IMR-90 (cell line): ENCODE measurements around the gene TEPSIN. TPM values are rescaled to one million over a fixed set of nuclear protein-coding genes. Genes with fewer than 3 reads are reported as not detected.

ENCODE experiments used
- ATAC-seq: fragments of 200-7000 bp; cut with Tn5 transposase; 2 replicates; pipeline ENCODE4 v1.9.1; 2020; ENCODE audit warnings: low read depth, mild to moderate bottlenecking, moderate library complexity
- BruUV-seq: library from RNA; stranded (reverse); fragments of 400-500 nt; replicated peaks from 2 replicates; lab custom pipeline; 2021; lab: Mats Ljungman, UMichigan
- CTCF ChIA-PET: fragments of 300-600 bp; formaldehyde crosslinking; extraction: SDS; loops from one replicate; lab custom pipeline; 2021; ENCODE audit warnings: antibody characterized with exemption; lab: Yijun Ruan, JAX
- POLR2A ChIA-PET: fragments of 300-600 bp; sonication (Branson Sonifier 250); formaldehyde crosslinking; loops from one replicate; lab custom pipeline; 2022; ENCODE audit warnings: antibody characterized with exemption; ENCODE audit not compliant: unreplicated experiment; lab: Charles Lee
- DNase-seq: peaks from one replicate; pipeline ENCODE4 v3.0.0; 2013
- H2AFZ ChIP-seq: replicated peaks from 2 replicates; pipeline ENCODE3; 2013; ENCODE audit warnings: low read length, mild to moderate bottlenecking; ENCODE audit not compliant: poor library complexity
- H2AK5ac ChIP-seq: 2 replicates; pipeline ENCODE4 v1.6.1; 2013; ENCODE audit warnings: low read depth, low read length, inconsistent platforms
- H2AK9ac ChIP-seq: replicated peaks from 2 replicates; pipeline ENCODE3; 2013; ENCODE audit warnings: mild to moderate bottlenecking, low read depth, low read length, moderate library complexity; ENCODE audit not compliant: poor library complexity
- H2BK120ac ChIP-seq: 2 replicates; pipeline ENCODE4 v1.6.1; 2013; ENCODE audit warnings: low read depth, low read length, inconsistent platforms
- H2BK15ac ChIP-seq: 3 replicates; pipeline ENCODE4 v1.6.1; 2013; ENCODE audit warnings: low read depth, low read length, inconsistent platforms
- H2BK20ac ChIP-seq: 2 replicates; pipeline ENCODE4 v1.6.1; 2013; ENCODE audit warnings: low read depth, mild to moderate bottlenecking, inconsistent platforms, low read length, moderate library complexity
- H2BK5ac ChIP-seq: 2 replicates; pipeline ENCODE4 v1.6.1; 2013; ENCODE audit warnings: mild to moderate bottlenecking, low read depth, low read length, inconsistent platforms; ENCODE audit not compliant: poor library complexity, severe bottlenecking
- H3K14ac ChIP-seq: replicated peaks from 2 replicates; pipeline ENCODE4 v1.6.1; 2013; ENCODE audit warnings: low read depth, low read length, inconsistent platforms
- H3K18ac ChIP-seq: 2 replicates; pipeline ENCODE4 v1.6.1; 2013; ENCODE audit warnings: low read depth, low read length, control low read depth
- H3K23ac ChIP-seq: 2 replicates; pipeline ENCODE4 v1.6.1; 2013; ENCODE audit warnings: low read depth, low read length, inconsistent platforms
- H3K27ac ChIP-seq: 2 replicates; pipeline ENCODE4 v1.5.1; 2013; ENCODE audit warnings: mild to moderate bottlenecking, control low read depth, low read length; ENCODE audit not compliant: insufficient read depth
- H3K27me3 ChIP-seq: 2 replicates; pipeline ENCODE4 v1.6.1; 2013; ENCODE audit warnings: low read length; ENCODE audit not compliant: control insufficient read depth, insufficient read depth
- H3K36me3 ChIP-seq: 2 replicates; pipeline ENCODE4 v1.6.1; 2013; ENCODE audit warnings: low read length, mixed read lengths; ENCODE audit not compliant: control insufficient read depth, insufficient read depth
- H3K4ac ChIP-seq: 2 replicates; pipeline ENCODE4 v1.6.1; 2013; ENCODE audit warnings: low read depth, low read length, inconsistent platforms
- H3K4me1 ChIP-seq: 2 replicates; pipeline ENCODE4 v1.6.1; 2013; ENCODE audit warnings: low read length, mixed read lengths; ENCODE audit not compliant: control insufficient read depth, insufficient read depth
- H3K4me2 ChIP-seq: 2 replicates; pipeline ENCODE4 v1.6.1; 2013; ENCODE audit warnings: low read depth, mild to moderate bottlenecking, control low read depth, low read length, moderate library complexity
- H3K4me3 ChIP-seq: 2 replicates; pipeline ENCODE4 v1.5.1; 2013; ENCODE audit warnings: low read depth, mild to moderate bottlenecking, control low read depth, low read length, moderate library complexity; ENCODE audit not compliant: insufficient read depth
- H3K56ac ChIP-seq: 2 replicates; pipeline ENCODE4 v1.6.1; 2013; ENCODE audit warnings: low read length, inconsistent platforms; ENCODE audit not compliant: insufficient read depth; ENCODE audit errors: extremely low read depth
- H3K79me1 ChIP-seq, 2 experiments: 2 replicates each; pipeline ENCODE4 v1.6.1; 2013; ENCODE audit warnings: low read length in 2 of 2, inconsistent platforms in 1 of 2, low read depth in 1 of 2
- H3K9ac ChIP-seq: 2 replicates; pipeline ENCODE4 v1.6.1; 2013; ENCODE audit warnings: low read depth, low read length, control low read depth
- H3K9me1 ChIP-seq: 2 replicates; pipeline ENCODE4 v1.6.1; 2013; ENCODE audit warnings: low read length, inconsistent platforms; ENCODE audit not compliant: insufficient read depth
- H3K9me3 ChIP-seq: 2 replicates; pipeline ENCODE4 v1.6.1; 2013; ENCODE audit warnings: low read length; ENCODE audit not compliant: control insufficient read depth, insufficient read depth
- H4K20me1 ChIP-seq: 2 replicates; pipeline ENCODE4 v1.6.1; 2013; ENCODE audit warnings: low read length, inconsistent platforms; ENCODE audit not compliant: insufficient read depth
- H4K5ac ChIP-seq: 2 replicates; pipeline ENCODE4 v1.6.1; 2013; ENCODE audit warnings: mild to moderate bottlenecking, low read depth, low read length, control low read depth
- H4K8ac ChIP-seq, 2 experiments: 2 replicates each; pipeline ENCODE4 v1.6.1; 2013; ENCODE audit warnings: low read depth in 2 of 2, low read length in 2 of 2, control low read depth in 1 of 2, inconsistent platforms in 1 of 2
- H4K91ac ChIP-seq: 2 replicates; pipeline ENCODE4 v1.6.1; 2013; ENCODE audit warnings: low read depth, low read length, inconsistent platforms; ENCODE audit not compliant: insufficient read depth
- BHLHE40 ChIP-seq: fragments of 150-350 bp; IDR thresholded peaks from 2 replicates; pipeline ENCODE4 v1.6.1; 2016; ENCODE audit warnings: mild to moderate bottlenecking, low read depth, low read length
- CEBPB ChIP-seq: IDR thresholded peaks from 2 replicates; pipeline ENCODE4 v1.6.1; 2012; ENCODE audit warnings: low read depth, low read length, improper control_type of control experiment
- CHD1 ChIP-seq: IDR thresholded peaks from 2 replicates; pipeline ENCODE4 v1.6.1; 2012; ENCODE audit warnings: low read depth, low read length, improper control_type of control experiment
- CTCF ChIP-seq: conservative IDR thresholded peaks from 2 replicates; pipeline ENCODE4 v1.5.1; 2012; ENCODE audit warnings: mild to moderate bottlenecking, low read depth, low read length, improper control_type of control experiment
- ELK1 ChIP-seq: fragments of 150-350 bp; IDR thresholded peaks from 2 replicates; pipeline ENCODE4 v1.6.1; 2016; ENCODE audit warnings: low read depth, mild to moderate bottlenecking, low read length, moderate library complexity, borderline replicate concordance
- FOS ChIP-seq: fragments of 150-350 bp; IDR thresholded peaks from 2 replicates; pipeline ENCODE4 v1.6.1; 2016; ENCODE audit warnings: low read depth, low read length
- MAFK ChIP-seq: IDR thresholded peaks from 2 replicates; pipeline ENCODE4 v1.6.1; 2012; ENCODE audit warnings: low read depth, low read length, improper control_type of control experiment
- MAZ ChIP-seq: IDR thresholded peaks from 2 replicates; pipeline ENCODE4 v1.6.1; 2012; ENCODE audit warnings: low read depth, mild to moderate bottlenecking, low read length, improper control_type of control experiment, moderate library complexity, borderline replicate concordance
- MXI1 ChIP-seq: IDR thresholded peaks from 2 replicates; pipeline ENCODE4 v1.6.1; 2012; ENCODE audit warnings: low read depth, mild to moderate bottlenecking, low read length, moderate library complexity, borderline replicate concordance
- NFE2L2 ChIP-seq: fragments of 150-350 bp; IDR thresholded peaks from 2 replicates; pipeline ENCODE4 v1.6.1; 2016; ENCODE audit warnings: low read depth, mild to moderate bottlenecking, low read length
- POLR2A ChIP-seq: IDR thresholded peaks from 2 replicates; pipeline ENCODE4 v1.6.1; 2012; ENCODE audit warnings: mild to moderate bottlenecking, low read depth, low read length
- RAD21 ChIP-seq: IDR thresholded peaks from 2 replicates; pipeline ENCODE4 v1.6.1; 2012; ENCODE audit warnings: low read length, improper control_type of control experiment
- RCOR1 ChIP-seq: IDR thresholded peaks from 2 replicates; pipeline ENCODE4 v1.6.1; 2012; ENCODE audit warnings: mild to moderate bottlenecking, low read length, improper control_type of control experiment; ENCODE audit not compliant: insufficient replicate concordance
- RFX5 ChIP-seq: IDR thresholded peaks from 2 replicates; pipeline ENCODE4 v1.8.0; 2012; ENCODE audit warnings: low read depth, mild to moderate bottlenecking, low read length, moderate library complexity
- SMC3 ChIP-seq: fragments of 150-350 bp; IDR thresholded peaks from 2 replicates; pipeline ENCODE4 v1.6.1; 2016; ENCODE audit warnings: low read depth, mild to moderate bottlenecking, antibody characterized with exemption, low read length, moderate library complexity
- USF2 ChIP-seq: fragments of 150-350 bp; IDR thresholded peaks from 2 replicates; pipeline ENCODE4 v1.6.1; 2017; ENCODE audit warnings: mild to moderate bottlenecking, antibody characterized with exemption, low read length, low read depth
- WGBS, 2 experiments: methylation state at CpG; one replicate each; pipeline versions ENCODE4 v1.1.5 to v1.1.7; 2013; ENCODE audit warnings: missing lambda C conversion rate in 2 of 2; ENCODE audit not compliant: insufficient read length in 1 of 2; ENCODE audit errors: extremely low coverage in 2 of 2; 5-methylcytosine and 5-hydroxymethylcytosine counted together
- dilution Hi-C: fragments of 300-500 bp; cut with HindIII; formaldehyde crosslinking; loops from one replicate; pipeline ENCODE4 v1.14.3; 2018; ENCODE audit warnings: low sequenced_read_pairs; ENCODE audit not compliant: unreplicated experiment
- in situ Hi-C: fragments of 300-500 bp; cut with MboI; formaldehyde crosslinking; loops from 3 replicates; pipeline ENCODE4 v1.14.3; 2019; ENCODE audit warnings: low sequenced_read_pairs, inconsistent platforms, mixed read lengths
- intact Hi-C: fragments of 100-400 bp; cut with micrococcal nuclease; formaldehyde crosslinking; loops from 2 replicates; pipeline ENCODE4 v1.10.0; 2022
- polyA plus RNA-seq, 3 experiments: library from polyadenylated mRNA; depleted of rRNA; stranded (reverse); fragments of >200 nt; gene quantifications; 2 replicates each; pipeline ENCODE4 v1.2.3, GENCODE V29; 2012; ENCODE audit warnings: low replicate concordance in 1 of 3
- total RNA-seq: library from RNA; depleted of rRNA; stranded (reverse); fragments of >200 nt; gene quantifications from 2 replicates; pipeline ENCODE4 v1.2.3, GENCODE V29; 2012

TEPSIN gene
- total and polyA plus RNA-seq, 2 of the 4 experiments (the other 2 are of a cell fraction): 3.2 to 28.1 TPM

GRCh38 chr17:81282141-81282540, 43.3 kb upstream of the TEPSIN start:
- WGBS, 2 experiments: 94% methylated on average over 22 of the region's 33 CpGs; no CpG with 5 or more reads in 1 of the 2 experiments
- Histone ChIP-seq H2AK9ac (peak overlapping the region; percentile 28), H3K23ac (no peak overlapping the region), H3K18ac (no peak overlapping the region), H3K9me1 (no peaks in the 10 kb centered on the region), H2BK15ac (no peak overlapping the region), H2BK20ac (no peak overlapping the region), H3K9ac (no peak overlapping the region), H3K9me3 (no peaks in the 10 kb centered on the region), H4K20me1 (peaks cover 27% of the 10 kb centered on the region), H4K91ac (no peak overlapping the region), H2BK120ac (no peak overlapping the region), H3K56ac (no peak overlapping the region), H2AFZ (no peak overlapping the region), H4K8ac (no peak overlapping the region), H2BK5ac (no peak overlapping the region), H3K4me3 (no peak overlapping the region), H3K4me2 (no peak overlapping the region), H3K4me1 (peaks cover 8% of the 10 kb centered on the region), H2AK5ac (no peak overlapping the region), H4K5ac (no peak overlapping the region), H3K14ac (no peak overlapping the region), H3K27ac (no peak overlapping the region), H3K27me3 (no peaks in the 10 kb centered on the region), H3K4ac (no peak overlapping the region), H3K36me3 (peaks cover 41% of the 10 kb centered on the region), H3K79me1 (peaks cover 9 to 62% of the 10 kb centered on the region in 2 experiments)
- in situ Hi-C loops (no loop called here), intact Hi-C loops (no loop called here), dilution Hi-C loops (no loop called here)
- ChIA-PET POLR2A (no interaction called here), CTCF (no interaction called here)
- no peak for ATAC-seq
- TF ChIP-seq MXI1 (no peak), MAFK (no peak), USF2 (no peak), RAD21 (no peak), POLR2A (no peak), FOS (no peak), CHD1 (no peak), CTCF (no peak), MAZ (no peak), RCOR1 (no peak), RFX5 (no peak), CEBPB (no peak), ELK1 (no peak), NFE2L2 (no peak), BHLHE40 (no peak), SMC3 (no peak)
- DNase-seq: no peak
- BruUV-seq: no TSS peak
